Adrenal gland (tissue), 12 donors: ENCODE results near the gene SPOCK2. TPM values are rescaled to one million over a fixed set of nuclear protein-coding genes. Genes with fewer than 3 reads are reported as not detected.

Source experiments
- DNase-seq, 7 donors: peaks; one replicate each; pipeline ENCODE4 v3.0.0-alpha.2; 2019 to 2020
- H3K27ac ChIP-seq, 5 donors: fragments of 200-600 bp; sonication (generic) in 4 of 5; 1 replicate in 3 of 5; 2 replicates in 2 of 5; pipeline versions ENCODE4 v1.5.1 to v1.8.0; 2016 to 2020; ENCODE audit warnings: mild to moderate bottlenecking in 1 of 5
- H3K27me3 ChIP-seq: fragments of 200-600 bp; 2 replicates; pipeline ENCODE4 v1.8.0; 2021
- H3K36me3 ChIP-seq, 2 donors: fragments of 200-600 bp; replicated peaks in 1 of 2; 1 replicate in 1 of 2; 2 replicates in 1 of 2; pipeline versions ENCODE4 v1.5.1 to v1.8.0; 2018 to 2022
- H3K4me1 ChIP-seq, 2 donors: fragments of 200-600 bp; replicated peaks in 1 of 2; 1 replicate in 1 of 2; 2 replicates in 1 of 2; pipeline versions ENCODE4 v1.5.1 to v1.8.0; 2018 to 2021
- H3K4me3 ChIP-seq, 4 donors: fragments of 200-600 bp; sonication (generic) in 3 of 4; one replicate each; pipeline ENCODE4 v1.5.1; 2016 to 2018
- H3K9me3 ChIP-seq, 3 donors: fragments of 200-600 bp; sonication (generic) in 1 of 3; replicated peaks in 1 of 3; 1 replicate in 2 of 3; 2 replicates in 1 of 3; pipeline versions ENCODE4 v1.5.1 to v1.8.0; 2016 to 2021
- POLR2A ChIP-seq, 2 donors: fragments of 450-650 bp; IDR thresholded peaks; one replicate each; pipeline ENCODE4 v1.6.1; 2017; ENCODE audit warnings: antibody characterized with exemption in 2 of 2, mild to moderate bottlenecking in 2 of 2, moderate library complexity in 1 of 2
- WGBS, 4 donors: extraction: QIAGEN DNeasy Blood & Tissue Kit in 2 of 4; methylation state at CpG; one replicate each; pipeline versions ENCODE4 v1.1.5 to v1.1.7; 2013 to 2017; 5-methylcytosine and 5-hydroxymethylcytosine counted together
- intact Hi-C, 2 donors: fragments of 100-400 bp; cut with DNase I; formaldehyde crosslinking; loops; one replicate each; pipeline versions ENCODE4 v1.14.1 to v1.15.0; 2022 to 2023
- polyA plus RNA-seq, 3 donors: library from polyadenylated mRNA; stranded (reverse); fragments of 200-250 nt in 2 of 3; fragments of 350-450 nt in 1 of 3; fragmentation: Illumina TruSeq in 1 of 3; extraction: RNeasy Lipid Tissue Mini Kit (QIAGEN cat#74804) in 1 of 3; gene quantifications; one replicate each; pipeline ENCODE4 v1.2.3, GENCODE V29; 2013 to 2014
- total RNA-seq, 9 donors: library from RNA; depleted of rRNA in 4 of 9; stranded (reverse); fragments of >200 nt in 4 of 9; fragments of 120-200 nt in 1 of 9; fragmentation: NEBNext Ultra II Directional in 1 of 9; extraction: Animal tissue kit (Norgen Biotek cat#: 25700) in 1 of 9; gene quantifications; one replicate each; pipeline versions ENCODE4 v1.1.0 to v1.2.4, GENCODE V29; 2013 to 2023
- TF ChIP-seq, protein P1 (sequence below), 6 experiments: fragments of 450-650 bp in 4 of 6; fragments of 200-600 bp in 2 of 6; sonication (generic) in 1 of 6; IDR thresholded peaks; 1 replicate in 5 of 6; 2 replicates in 1 of 6; pipeline versions ENCODE4 v1.5.1 to v1.8.0; 2016 to 2021; ENCODE audit warnings: antibody characterized with exemption in 6 of 6, mild to moderate bottlenecking in 2 of 6, moderate library complexity in 1 of 6
- donor health status: healthy with polysubstance abuse.
- donor health status: Bipolar disorder and iron deficiency.
- donor health status: DM: yes; HTN: yes; CAD: no.
- donor health status: DM: no; HTN: no; CAD: no.
- donor health status: DM: no; HTN: no; CAD: no.
- donor health status: DM: yes; HTN: yes; CAD: no.

Gene SPOCK2
- total and polyA plus RNA-seq, 12 donors, result 11.7 to 68.9 (median 37.4) TPM

- DNase-seq, result peak; percentile 71 to 93 (median 87)
- WGBS, 4 donors, result 57 to 64% (median 63%) methylated on average over 11 to 13 of the region's 13 CpGs
- Histone ChIP-seq H3K27ac (peak overlapping the region in 4 of 5 donors; percentile 52 to 84 (median 68)), H3K4me3 (no peak overlapping the region), H3K36me3 (no peaks in the 10 kb centered on the region), H3K27me3 (no peaks in the 10 kb centered on the region), H3K9me3 (no peaks in the 10 kb centered on the region), H3K4me1 (peaks cover 27 to 48% of the 10 kb centered on the region in 2 donors)
- intact Hi-C loops, result no loop called here
- TF ChIP-seq POLR2A (IDR thresholded peaks at IDR 0.05), result peak in 1 of 2 donors; percentile 63
- TF ChIP-seq, protein P1, sequence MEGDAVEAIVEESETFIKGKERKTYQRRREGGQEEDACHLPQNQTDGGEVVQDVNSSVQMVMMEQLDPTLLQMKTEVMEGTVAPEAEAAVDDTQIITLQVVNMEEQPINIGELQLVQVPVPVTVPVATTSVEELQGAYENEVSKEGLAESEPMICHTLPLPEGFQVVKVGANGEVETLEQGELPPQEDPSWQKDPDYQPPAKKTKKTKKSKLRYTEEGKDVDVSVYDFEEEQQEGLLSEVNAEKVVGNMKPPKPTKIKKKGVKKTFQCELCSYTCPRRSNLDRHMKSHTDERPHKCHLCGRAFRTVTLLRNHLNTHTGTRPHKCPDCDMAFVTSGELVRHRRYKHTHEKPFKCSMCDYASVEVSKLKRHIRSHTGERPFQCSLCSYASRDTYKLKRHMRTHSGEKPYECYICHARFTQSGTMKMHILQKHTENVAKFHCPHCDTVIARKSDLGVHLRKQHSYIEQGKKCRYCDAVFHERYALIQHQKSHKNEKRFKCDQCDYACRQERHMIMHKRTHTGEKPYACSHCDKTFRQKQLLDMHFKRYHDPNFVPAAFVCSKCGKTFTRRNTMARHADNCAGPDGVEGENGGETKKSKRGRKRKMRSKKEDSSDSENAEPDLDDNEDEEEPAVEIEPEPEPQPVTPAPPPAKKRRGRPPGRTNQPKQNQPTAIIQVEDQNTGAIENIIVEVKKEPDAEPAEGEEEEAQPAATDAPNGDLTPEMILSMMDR (IDR thresholded peaks at IDR 0.05), result no peak
Observed at GRCh38 chr10:72065439-72066025, 22.8 kb downstream of the SPOCK2 start.

- TF ChIP-seq POLR2A (IDR thresholded peaks at IDR 0.05), result no peak
- TF ChIP-seq, protein P1 (IDR thresholded peaks at IDR 0.05), result no peak
- DNase-seq, result peak in 1 of 7 donors; percentile 64
- intact Hi-C loops, result no loop called here
- no peak overlapping the region for H3K4me3 ChIP-seq
- 75 to 85% (median 81%) methylated on average over 7 to 9 of the region's 9 CpGs for WGBS, 4 donors
- peaks cover 19 to 42% of the 10 kb centered on the region in 2 donors for H3K4me1 ChIP-seq
- no peaks in the 10 kb centered on the region for H3K9me3 ChIP-seq
- H3K27ac ChIP-seq, result peak overlapping the region in 3 of 5 donors; percentile 22 to 90 (median 38)
- H3K27me3 ChIP-seq, result no peaks in the 10 kb centered on the region
- H3K36me3 ChIP-seq, result no peaks in the 10 kb centered on the region
Observed at GRCh38 chr10:72063703-72064391, 24.5 kb downstream of the SPOCK2 start.

GRCh38 chr10:72062832-72063702 lies 25.3 kb downstream of the SPOCK2 start:
- H3K9me3 ChIP-seq, result no peaks in the 10 kb centered on the region
- intact Hi-C loops, result no loop called here
- H3K27me3 ChIP-seq, result no peaks in the 10 kb centered on the region
- no peak for DNase-seq
- H3K27ac ChIP-seq, result peak overlapping the region; percentile 22 to 91 (median 82)
- H3K4me3 ChIP-seq, result no peak overlapping the region
- peaks cover 11 to 34% of the 10 kb centered on the region in 2 donors for H3K4me1 ChIP-seq
- WGBS, 4 donors, result 93 to 96% (median 95%) methylated on average over 20 to 29 of the region's 29 CpGs
- TF ChIP-seq POLR2A (IDR thresholded peaks at IDR 0.05), result no peak
- TF ChIP-seq, protein P1 (IDR thresholded peaks at IDR 0.05), result no peak
- H3K36me3 ChIP-seq, result no peaks in the 10 kb centered on the region

DNA sequence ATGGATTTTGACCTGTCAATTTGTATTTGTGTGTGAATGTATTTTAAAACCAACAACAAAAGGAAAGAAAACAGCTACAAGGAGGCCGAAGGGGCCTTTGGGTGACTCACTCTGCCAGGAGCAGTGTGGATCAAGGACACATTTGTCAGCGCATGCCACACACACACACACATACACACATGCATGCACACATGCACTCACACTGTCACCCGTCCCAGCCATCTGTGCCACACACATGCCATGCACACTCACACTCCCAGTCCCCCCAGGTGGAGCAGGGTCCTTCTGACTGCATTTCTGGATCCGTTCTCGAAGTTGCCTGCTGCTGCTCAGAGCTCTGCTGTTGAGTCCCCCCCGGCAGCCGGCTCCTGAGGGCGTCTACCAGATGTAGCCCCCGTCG lies 26.0 kb downstream of the SPOCK2 start:
- DNase-seq, result peak; percentile 78 to 95 (median 87)
- Histone ChIP-seq H3K36me3 (no peaks in the 10 kb centered on the region), H3K27me3 (no peaks in the 10 kb centered on the region), H3K4me3 (no peak overlapping the region), H3K27ac (peak overlapping the region; percentile 59 to 91 (median 86)), H3K9me3 (no peaks in the 10 kb centered on the region), H3K4me1 (peaks cover 10 to 27% of the 10 kb centered on the region in 2 donors)
- 65 to 78% (median 68%) methylated on average over 10 of the region's 10 CpGs for WGBS, 4 donors
- TF ChIP-seq, protein P1 (IDR thresholded peaks at IDR 0.05), result no peak
- TF ChIP-seq POLR2A (IDR thresholded peaks at IDR 0.05), result peak in 1 of 2 donors; percentile 14
- intact Hi-C loops, result no loop called here
